Forelimb muscle (tissue), 1 donor: ENCODE measurements around the gene PNPLA7. TPM values are rescaled to one million over a fixed set of nuclear protein-coding genes. Genes with fewer than 3 reads are reported as not detected.
"Not testable (repeated sequence)": the region's sequence is repeated elsewhere in the genome, so short reads cannot be mapped to it uniquely, and the experiment has no call there.

ENCODE experiments used
- DNase-seq: peaks from one replicate; pipeline ENCODE4 v3.0.0-alpha.2; 2013; ENCODE audit warnings: low read depth
- polyA plus RNA-seq: library from polyadenylated mRNA; unstranded; fragments of 120-200 nt; gene quantifications from one replicate; pipeline ENCODE4 v1.2.1, GENCODE V29; 2013; ENCODE audit not compliant: insufficient read length

PNPLA7 gene
- polyA plus RNA-seq, 1 donor: 3.6 TPM

DNA sequence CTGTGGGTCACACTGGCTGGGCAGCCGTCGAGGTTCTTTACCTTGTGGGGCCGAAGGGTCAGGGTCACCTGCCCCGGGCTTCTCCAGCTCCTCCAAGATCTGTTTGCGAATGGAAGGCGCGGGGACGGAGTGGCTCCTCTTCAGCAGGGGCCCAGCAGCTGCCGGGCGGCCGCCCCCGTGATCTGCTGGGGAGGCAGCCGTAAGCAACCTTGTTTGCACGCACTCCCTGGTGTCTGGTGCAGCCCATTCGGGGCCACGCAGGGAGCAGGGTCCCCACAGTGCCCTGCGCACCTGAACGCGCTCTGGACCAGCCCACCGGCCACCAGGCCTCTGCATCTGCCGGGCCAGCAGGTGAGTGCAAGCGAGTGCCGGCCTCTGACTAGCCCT, 34.9 kb downstream of the PNPLA7 start:
- DNase-seq: no peak

DNA sequence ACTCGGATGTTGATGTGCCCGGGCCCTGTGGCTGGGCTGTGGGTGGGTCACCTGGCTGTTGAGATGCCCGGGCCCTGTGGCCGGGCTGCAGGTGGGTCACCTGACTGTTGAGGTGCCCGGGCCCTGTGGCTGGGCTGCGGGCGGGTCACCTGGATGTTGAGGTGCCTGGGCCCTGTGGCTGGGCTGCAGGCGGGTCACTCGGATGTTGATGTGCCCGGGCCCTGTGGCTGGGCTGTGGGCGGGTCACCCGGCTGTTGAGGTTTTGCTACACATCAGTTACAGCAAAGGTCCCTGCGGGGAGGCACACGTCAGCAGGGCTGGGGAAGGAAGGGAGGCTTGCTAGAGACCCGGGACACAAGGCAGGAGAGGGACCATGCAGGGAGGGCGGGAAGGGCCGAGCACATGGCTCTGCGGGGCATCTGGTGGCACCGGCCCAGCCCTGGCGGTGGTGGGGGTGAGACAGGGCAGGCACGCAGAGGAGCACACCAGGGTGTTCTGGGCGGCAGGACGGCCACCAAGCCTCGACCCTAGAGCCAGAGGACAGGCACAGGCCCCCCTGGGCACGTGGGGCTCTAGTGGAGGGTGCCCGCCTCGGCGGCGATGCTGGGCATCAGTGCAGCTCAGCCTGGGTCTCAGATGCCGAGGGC, 35.4 kb downstream of the PNPLA7 start:
- DNase-seq: no peak

DNA sequence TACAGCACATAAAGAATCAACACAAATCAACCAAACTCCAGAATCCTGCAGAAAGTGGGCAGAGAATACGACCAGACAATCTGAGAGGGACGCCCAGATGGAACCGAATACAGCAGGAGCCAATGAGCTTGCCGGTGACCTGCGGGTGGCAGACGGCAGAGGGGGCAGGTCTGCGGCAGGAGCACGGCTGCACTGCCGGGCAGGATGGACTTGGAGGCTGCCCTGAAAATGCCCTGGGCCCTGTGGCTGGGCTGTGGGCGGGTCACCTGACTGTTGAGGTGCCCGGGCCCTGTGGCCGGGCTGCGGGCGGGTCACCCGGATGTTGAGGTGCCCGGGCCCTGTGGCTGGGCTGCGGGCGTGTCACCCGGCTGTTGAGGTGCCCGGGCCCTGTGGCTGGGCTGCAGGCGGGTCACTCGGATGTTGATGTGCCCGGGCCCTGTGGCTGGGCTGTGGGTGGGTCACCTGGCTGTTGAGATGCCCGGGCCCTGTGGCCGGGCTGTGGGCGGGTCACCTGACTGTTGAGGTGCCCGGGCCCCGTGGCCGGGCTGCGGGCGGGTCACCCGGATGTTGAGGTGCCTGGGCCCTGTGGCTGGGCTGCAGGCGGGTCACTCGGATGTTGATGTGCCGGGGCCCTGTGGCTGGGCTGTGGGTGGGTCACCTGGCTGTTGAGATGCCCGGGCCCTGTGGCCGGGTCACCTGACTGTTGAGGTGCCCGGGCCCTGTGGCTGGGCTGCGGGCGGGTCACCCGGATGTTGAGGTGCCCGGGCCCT, 36.2 kb downstream of the PNPLA7 start:
- not testable (repeated sequence) for DNase-seq

DNA sequence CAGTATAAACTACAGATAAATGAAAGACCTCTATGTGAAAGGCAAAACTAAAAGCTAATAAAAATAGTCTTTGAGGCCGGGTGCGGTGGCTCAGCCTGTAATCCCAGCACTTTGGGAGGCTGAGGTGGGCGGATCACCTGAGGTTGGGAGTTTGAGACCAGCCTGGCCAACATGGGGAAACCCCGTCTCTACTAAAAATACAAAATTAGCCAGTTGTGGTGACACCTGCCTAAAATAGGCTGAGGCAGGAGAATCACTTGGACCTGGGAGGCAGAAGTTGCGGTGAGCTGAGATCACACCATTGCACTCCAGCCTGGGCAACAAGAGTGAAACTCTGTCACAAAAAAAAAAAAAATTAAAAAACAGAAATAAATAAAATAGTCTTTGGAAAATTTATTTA, 37.1 kb downstream of the PNPLA7 start:
- DNase-seq: not testable (repeated sequence)

- no peak for DNase-seq
These were observed 38.3 kb downstream of the PNPLA7 start for GRCh38 chr9:137511758-137512463.

DNA sequence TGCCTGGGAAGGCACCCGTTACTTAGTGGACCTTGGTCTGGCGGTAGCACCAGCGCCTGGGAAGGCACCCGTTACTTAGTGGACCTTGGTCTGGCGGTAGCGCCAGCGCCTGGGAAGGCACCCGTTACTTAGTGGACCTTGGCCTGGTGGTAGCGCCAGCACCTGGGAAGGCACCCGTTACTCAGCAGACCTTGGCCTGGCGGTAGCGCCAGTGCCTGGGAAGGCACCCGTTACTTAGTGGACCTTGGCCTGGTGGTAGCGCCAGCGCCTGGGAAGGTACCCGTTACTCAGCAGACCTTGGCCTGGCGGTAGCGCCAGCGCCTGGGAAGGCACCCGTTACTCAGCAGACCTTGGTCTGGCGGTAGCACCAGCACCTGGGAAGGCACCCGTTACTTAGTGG, 39.1 kb downstream of the PNPLA7 start:
- not testable (repeated sequence) for DNase-seq

DNA sequence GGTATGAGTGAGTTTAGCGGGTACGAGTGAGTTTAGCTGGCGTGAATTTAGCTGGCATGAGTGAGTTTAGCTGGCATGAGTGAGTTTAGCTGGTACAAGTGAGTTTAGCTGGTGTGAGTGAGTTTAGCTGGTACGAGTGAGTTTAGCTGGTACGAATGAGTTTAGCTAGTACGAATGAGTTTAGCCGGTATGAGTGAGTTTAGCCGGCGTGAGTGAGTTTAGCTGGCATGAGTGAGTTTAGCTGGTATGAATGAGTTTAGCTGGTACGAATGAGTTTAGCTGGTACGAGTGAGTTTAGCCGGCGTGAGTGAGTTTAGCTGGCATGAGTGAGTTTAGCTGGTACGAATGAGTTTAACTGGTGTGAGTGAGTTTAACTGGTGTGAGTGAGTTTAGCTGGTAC, 41.0 kb downstream of the PNPLA7 start:
- no peak for DNase-seq

DNA sequence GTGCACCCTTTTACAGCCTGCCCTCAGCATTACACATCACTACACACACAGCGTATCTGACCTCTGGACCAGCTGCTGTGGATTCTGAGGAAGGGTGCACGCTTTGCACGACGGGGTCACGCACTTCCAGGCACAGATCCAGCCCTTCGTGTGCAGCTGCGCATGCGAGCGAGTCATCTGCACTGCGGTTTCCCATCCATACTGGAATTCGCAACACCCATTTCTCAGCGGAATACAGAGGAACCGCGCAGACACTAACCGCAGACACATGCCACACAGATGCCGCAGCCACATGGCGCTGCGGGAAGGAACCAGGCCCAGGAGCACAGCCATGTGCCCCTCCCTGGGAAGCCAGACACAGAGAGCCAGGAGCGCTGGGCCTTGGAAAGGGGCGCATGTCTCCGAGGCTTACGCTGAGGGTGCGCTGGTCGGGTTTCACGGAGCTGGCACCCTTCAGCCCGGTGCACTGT, 43.5 kb downstream of the PNPLA7 start:
- no peak for DNase-seq

DNA sequence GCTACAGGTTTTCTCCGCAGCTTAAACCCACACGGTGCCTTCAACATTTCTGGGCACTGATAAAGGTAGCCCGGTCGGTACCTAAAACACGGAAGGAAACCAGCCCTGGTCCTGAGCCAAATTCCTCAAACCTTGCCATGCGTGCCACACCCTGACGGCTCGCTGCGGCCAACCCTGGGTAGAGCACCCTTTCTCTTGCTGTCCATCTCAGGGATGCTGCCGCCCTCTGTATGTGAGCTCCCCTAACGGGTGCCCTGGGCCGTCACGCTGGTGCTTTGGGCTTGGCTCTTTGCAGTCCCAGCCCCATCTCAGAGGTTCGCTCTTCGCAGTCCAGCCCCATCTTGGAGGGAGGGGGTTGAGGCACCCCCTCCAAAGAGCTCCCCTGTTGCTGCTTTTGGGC, 43.9 kb downstream of the PNPLA7 start:
- no peak for DNase-seq

GRCh38 chr9:137505421-137506140, 44.6 kb downstream of the PNPLA7 start:
- DNase-seq: no peak

GRCh38 chr9:137504432-137504777, 45.8 kb downstream of the PNPLA7 start:
- DNase-seq: no peak

DNA sequence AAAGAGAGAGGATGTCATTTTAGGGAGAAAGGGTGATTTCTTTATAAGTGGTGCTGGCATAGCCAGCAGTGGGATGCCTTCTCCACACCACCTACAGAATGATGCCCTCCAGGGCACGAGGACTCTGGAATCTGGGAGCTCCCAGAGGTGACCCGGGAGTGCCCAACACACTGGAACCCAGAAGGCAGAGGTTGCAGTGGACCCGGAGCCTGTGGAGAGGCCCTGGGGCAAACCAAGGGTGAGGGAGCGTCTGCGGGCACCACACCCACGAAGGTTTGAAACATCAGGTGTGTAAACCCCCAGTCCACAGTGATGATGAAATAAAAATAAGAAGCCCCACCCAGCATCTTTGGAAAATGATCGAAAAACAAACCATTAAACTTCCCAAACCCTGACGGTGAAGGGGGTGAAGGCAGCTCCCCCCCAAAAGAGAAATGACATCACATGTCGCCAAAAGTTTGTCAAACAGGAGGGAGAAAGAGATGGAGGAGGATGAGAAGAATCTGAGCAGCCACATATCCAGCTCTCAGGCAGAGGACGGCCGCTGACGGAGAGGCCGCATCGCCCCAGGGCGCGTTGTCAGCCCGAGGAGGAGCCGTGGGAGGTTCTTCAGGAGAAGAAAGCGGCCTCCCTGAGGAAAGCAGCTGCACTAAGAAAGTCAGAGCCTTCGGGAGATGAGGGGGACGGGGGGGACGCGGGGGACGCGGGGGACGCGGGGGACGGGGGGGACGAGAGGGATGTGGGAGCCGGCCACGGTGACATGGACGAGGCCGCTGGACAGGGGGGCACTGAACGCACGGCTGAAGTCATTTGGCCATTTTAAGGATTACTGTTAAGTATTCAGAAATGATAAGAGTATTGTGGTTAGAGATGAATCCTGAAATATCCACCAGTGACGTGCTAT, 47.9 kb downstream of the PNPLA7 start:
- no peak for DNase-seq

DNA sequence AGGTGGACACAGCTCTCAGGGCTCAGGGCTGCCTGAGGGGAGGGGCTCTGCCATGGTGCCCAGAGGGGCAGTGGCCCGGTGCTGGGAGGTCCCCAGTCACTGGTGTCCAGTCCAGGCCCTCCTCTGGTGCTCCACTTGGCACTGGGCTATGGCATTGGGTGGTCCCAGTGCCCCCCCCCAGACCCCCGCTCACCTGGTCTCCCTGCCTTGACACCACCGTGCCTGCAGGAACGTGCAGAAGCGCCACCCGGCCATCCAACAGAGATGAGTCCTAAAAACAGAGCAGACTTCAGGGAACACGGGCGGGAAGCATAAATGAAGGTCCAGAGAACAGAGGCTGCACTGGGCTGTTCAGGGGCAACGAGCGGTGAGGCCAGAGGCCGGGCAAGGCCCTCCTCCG, 48.7 kb downstream of the PNPLA7 start:
- no peak for DNase-seq

DNA sequence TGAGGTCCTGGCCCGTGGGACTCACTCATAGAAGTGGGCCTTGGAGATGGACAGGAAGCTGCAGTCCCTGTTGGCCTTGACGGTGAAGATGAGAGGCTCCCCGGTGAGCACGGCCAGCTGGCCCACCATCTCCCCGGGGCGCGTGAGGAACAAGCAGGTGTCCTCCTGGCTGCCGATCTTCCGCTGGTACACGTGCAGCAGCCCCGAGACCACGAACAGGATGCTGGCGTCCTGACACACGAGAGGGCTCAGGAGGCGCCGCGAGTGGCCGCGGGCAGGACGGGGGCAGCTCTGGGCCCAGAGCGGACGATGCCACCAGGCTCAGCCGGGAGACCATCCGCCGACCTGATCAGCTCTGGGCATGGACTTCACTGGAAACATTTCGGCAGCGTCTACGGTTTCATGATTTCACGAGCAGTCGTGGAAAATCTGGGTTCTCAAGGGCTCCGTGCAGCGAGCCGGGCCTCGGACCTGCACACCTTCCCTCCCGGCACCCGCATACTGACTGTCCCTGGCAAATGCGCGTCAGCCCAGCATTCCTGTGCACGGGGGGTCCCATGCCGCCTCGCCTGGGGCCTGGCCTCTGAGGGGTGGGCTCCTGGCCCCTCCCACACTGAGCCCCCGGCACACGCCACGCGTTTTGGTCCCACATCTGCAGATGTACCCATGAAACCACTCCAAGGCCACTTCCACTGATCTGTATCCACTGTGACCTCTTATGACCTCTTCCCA, 49.4 kb downstream of the PNPLA7 start:
- DNase-seq: no peak

GRCh38 chr9:137499858-137500661, 50.1 kb downstream of the PNPLA7 start:
- no peak for DNase-seq

GRCh38 chr9:137499416-137499815, 50.8 kb downstream of the PNPLA7 start:
- no peak for DNase-seq

DNA sequence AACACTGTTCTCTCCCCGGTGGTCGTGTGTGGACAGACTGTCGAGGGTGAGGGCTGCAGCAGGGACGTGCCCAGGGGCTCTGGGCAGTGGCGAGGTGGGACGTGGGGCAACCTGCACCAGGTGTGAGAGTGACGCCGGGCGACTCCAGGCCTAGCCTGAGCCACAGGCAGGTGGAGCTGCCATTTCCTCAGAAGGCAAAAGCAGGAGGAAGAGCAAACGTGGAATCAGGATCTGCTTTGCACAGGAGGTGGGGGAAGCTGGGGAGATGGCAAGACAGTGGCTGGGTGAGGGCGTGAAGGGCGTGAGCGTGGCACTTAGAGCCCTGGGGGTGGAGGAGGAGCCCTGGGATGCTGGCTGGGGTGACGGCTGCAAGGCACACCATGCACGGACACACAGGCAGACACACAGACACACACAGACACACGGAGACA, 51.5 kb downstream of the PNPLA7 start:
- no peak for DNase-seq

DNA sequence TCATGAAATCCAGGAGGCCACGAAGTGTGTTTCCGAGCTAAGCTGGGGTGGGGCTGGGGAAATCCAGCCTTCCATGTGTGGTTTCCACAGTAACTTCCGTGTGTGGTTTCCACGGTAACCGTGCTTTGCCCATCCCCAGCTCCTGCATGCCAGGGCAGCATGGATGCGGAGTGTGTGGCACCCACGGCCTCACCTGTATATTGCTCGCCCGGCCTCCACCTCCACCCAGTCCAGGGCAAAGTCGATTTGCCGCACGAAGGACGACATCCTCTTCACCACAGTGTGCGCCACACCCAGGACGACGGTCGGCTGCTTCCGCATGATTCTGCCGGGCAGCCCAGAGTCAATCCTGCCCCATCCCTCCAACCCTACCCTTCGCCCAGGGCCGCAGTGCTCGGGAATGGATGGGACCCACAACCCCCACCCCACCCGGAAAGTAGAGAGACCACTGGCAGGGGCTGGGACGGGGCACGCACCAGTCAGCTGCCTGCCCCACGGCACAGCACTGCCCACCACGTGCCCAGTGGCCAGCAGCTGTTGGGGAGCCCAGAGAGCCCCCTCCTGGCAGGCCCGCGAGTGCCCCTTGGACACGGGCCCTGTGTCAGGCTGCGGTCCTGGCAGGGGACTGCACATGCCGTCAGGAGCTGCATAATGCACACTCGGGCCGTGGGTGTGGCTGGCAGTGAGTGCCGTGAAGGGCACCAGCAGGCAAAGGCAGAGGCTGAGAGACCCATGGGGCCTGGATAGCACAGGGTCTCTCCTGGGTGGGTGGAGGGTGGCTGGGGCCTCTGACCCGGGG, 52.1 kb downstream of the PNPLA7 start:
- no peak for DNase-seq
